ENCODE results near the gene NFAM1. TPM values are rescaled to one million over a fixed set of nuclear protein-coding genes. Genes with fewer than 3 reads are reported as not detected.

Gene NFAM1
- total and polyA plus RNA-seq, 2 experiments from 2014 or later, result not detected

DNA sequence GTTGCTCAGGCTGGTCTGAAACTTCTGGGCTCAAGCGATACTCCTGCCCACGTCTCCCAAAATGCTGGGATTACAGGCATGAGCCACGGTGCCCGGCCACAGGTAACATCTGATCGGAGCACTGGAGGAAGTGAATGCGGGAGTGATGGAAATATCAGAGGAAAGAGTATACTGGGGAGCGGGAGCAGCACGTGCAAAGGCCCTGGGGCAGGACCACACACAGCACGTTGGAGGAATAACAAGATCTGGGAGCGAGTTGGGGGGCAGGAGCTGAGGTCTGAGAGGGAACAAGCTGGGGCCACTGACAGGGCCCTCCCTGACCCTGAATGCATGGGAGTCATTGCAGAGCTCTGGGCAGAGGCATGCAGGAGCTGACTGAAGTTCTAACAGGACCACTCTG, 70.7 kb downstream of the NFAM1 start:
- Histone ChIP-seq H3K79me2 (ENCODE audit: insufficient read depth) (no peaks in the 10 kb centered on the region), H3K4me1 (ENCODE audit: insufficient read depth) (peaks cover 9% of the 10 kb centered on the region), H2AFZ (no peak overlapping the region), H3K4me3 (no peak overlapping the region), H3K9me2 (ENCODE audit: insufficient read depth) (no peaks in the 10 kb centered on the region), H4K20me1 (ENCODE audit: insufficient read depth) (no peaks in the 10 kb centered on the region), H3K27me3 (replicated peaks; ENCODE audit: insufficient read depth) (peaks cover 22% of the 10 kb centered on the region), H3F3A (ENCODE audit: insufficient read depth) (no peaks in the 10 kb centered on the region; the same call in 1 of the 2 replicates), H3K27ac (no peak overlapping the region), H3K4me2 (ENCODE audit: unreplicated experiment) (no peak overlapping the region), H3K9ac (no peak overlapping the region), H3K36me3 (ENCODE audit: low read depth) (no peaks in the 10 kb centered on the region), H3K9me3 (ENCODE audit: low read depth) (no peaks in the 10 kb centered on the region)
- no peak for DNase-seq
- in situ Hi-C loops (cut with MboI), result no loop called here
- 86 to 95% methylated on average over 10 of the region's 10 CpGs for WGBS, 2 experiments (ENCODE audit: low coverage in 1 of 2, low lambda C conversion rate in 2 of 2, missing lambda C conversion rate in 2 of 2)
- TF ChIP-seq EZH2phosphoT487 (IDR thresholded peaks at IDR 0.05; ENCODE audit: insufficient read depth, low read depth), result no peak

GRCh38 chr22:42360348-42360747, 71.9 kb downstream of the NFAM1 start:
- WGBS, 2 experiments (ENCODE audit: low coverage in 1 of 2, low lambda C conversion rate in 2 of 2, missing lambda C conversion rate in 2 of 2), result 74 to 75% methylated on average over 7 of the region's 7 CpGs
- H3K4me1 ChIP-seq (ENCODE audit: insufficient read depth), result peaks cover 9% of the 10 kb centered on the region
- no peaks in the 10 kb centered on the region for H3K9me2 ChIP-seq (ENCODE audit: insufficient read depth)
- no peaks in the 10 kb centered on the region; the same call in 1 of the 2 replicates for H3F3A ChIP-seq (ENCODE audit: insufficient read depth)
- no peak overlapping the region for H3K9ac ChIP-seq
- no peaks in the 10 kb centered on the region for H3K9me3 ChIP-seq (ENCODE audit: low read depth)
- in situ Hi-C loops (cut with MboI), result no loop called here
- no peak overlapping the region for H3K4me2 ChIP-seq (ENCODE audit: unreplicated experiment)
- no peak overlapping the region for H2AFZ ChIP-seq
- H3K4me3 ChIP-seq, result no peak overlapping the region
- no peak overlapping the region for H3K27ac ChIP-seq
- H3K27me3 ChIP-seq (replicated peaks; ENCODE audit: insufficient read depth), result peaks cover 15% of the 10 kb centered on the region
- TF ChIP-seq EZH2phosphoT487 (IDR thresholded peaks at IDR 0.05; ENCODE audit: insufficient read depth, low read depth) (no peak), EZH2 (IDR thresholded peaks at IDR 0.05; ENCODE audit: insufficient read depth, poor library complexity, severe bottlenecking) (no peak)
- H3K36me3 ChIP-seq (ENCODE audit: low read depth), result no peaks in the 10 kb centered on the region
- no peak for DNase-seq
- no peaks in the 10 kb centered on the region for H4K20me1 ChIP-seq (ENCODE audit: insufficient read depth)
- no peaks in the 10 kb centered on the region for H3K79me2 ChIP-seq (ENCODE audit: insufficient read depth)

DNA sequence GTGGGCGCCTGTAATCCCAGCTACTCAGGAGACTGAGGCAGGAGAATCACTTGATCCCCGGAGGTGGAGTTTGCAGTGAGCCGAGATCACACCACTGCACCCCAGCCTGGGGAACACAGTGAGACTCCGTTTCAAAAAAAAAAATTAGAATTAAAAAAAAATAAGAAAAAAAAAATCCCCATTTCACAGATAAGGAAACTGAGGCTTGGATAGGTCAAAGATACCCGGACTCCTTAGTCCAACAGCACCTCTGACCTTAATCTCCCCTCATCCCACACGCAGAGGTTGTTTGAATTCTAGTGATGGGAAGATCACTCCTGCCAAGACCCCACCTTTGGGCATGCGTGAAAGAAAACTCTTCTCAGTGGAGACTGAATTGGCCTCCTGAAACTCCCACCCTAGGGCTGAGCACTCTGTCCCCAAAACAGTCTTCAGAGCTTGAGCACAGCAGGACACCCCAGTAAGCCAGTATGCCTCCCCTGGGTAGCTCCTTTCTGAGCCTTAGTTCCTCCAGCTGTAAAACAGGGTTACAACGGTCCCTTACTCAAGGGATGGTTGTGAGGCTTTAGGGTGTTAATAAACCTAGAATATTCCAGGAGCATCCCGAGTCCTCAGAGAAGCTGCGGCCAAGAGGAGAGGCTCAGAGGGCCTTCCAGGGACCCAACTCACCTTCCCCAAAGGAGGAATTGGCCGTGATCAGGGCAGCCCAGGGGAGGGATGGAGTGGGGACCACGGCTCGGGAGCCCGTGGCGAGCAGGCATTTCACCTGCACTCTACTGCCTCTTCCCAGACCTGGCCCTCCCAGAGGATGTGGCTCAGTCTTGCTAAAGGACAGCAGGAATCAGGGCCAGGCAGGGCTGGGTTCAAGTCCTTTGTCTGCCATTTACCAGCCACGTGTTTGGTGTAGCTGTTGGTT, 73.3 kb downstream of the NFAM1 start:
- no peaks in the 10 kb centered on the region for H3K79me2 ChIP-seq (ENCODE audit: insufficient read depth)

GRCh38 chr22:42357634-42358296, 74.4 kb downstream of the NFAM1 start:
- no peaks in the 10 kb centered on the region for H3K36me3 ChIP-seq (ENCODE audit: low read depth)
- no peak for DNase-seq
- no peak overlapping the region for H2AFZ ChIP-seq
- no peaks in the 10 kb centered on the region for H3K9me2 ChIP-seq (ENCODE audit: insufficient read depth)
- no peak overlapping the region for H3K4me3 ChIP-seq
- no peak overlapping the region for H3K27ac ChIP-seq
- H3K9ac ChIP-seq, result no peak overlapping the region
- H3F3A ChIP-seq (ENCODE audit: insufficient read depth), result no peaks in the 10 kb centered on the region
- no peaks in the 10 kb centered on the region for H3K9me3 ChIP-seq (ENCODE audit: low read depth)
- in situ Hi-C loops (cut with MboI), result no loop called here
- no peak for TF ChIP-seq EZH2phosphoT487 (IDR thresholded peaks at IDR 0.05; ENCODE audit: insufficient read depth, low read depth)
- no peak for TF ChIP-seq EZH2 (IDR thresholded peaks at IDR 0.05; ENCODE audit: insufficient read depth, poor library complexity, severe bottlenecking)
- peaks cover 4% of the 10 kb centered on the region; the same call in 1 of the 2 replicates for H3K4me1 ChIP-seq (ENCODE audit: insufficient read depth)
- no peaks in the 10 kb centered on the region; the same call in 1 of the 2 replicates for H3K27me3 ChIP-seq (replicated peaks; ENCODE audit: insufficient read depth)
- H3K4me2 ChIP-seq (ENCODE audit: unreplicated experiment), result no peak overlapping the region
- WGBS, 2 experiments (ENCODE audit: low coverage in 1 of 2, low lambda C conversion rate in 2 of 2, missing lambda C conversion rate in 2 of 2), result 58 to 66% methylated on average over 8 of the region's 8 CpGs
- no peaks in the 10 kb centered on the region for H3K79me2 ChIP-seq (ENCODE audit: insufficient read depth)
- H4K20me1 ChIP-seq (ENCODE audit: insufficient read depth), result no peaks in the 10 kb centered on the region

More for the DNA sequence above, 73.3 kb downstream of the NFAM1 start:
- Histone ChIP-seq H3K9me3 (ENCODE audit: low read depth) (no peaks in the 10 kb centered on the region), H3K9ac (no peak overlapping the region), H3K4me2 (ENCODE audit: unreplicated experiment) (no peak overlapping the region), H3F3A (ENCODE audit: insufficient read depth) (no peaks in the 10 kb centered on the region), H3K36me3 (ENCODE audit: low read depth) (no peaks in the 10 kb centered on the region), H3K4me1 (ENCODE audit: insufficient read depth) (peaks cover 4% of the 10 kb centered on the region; the same call in 1 of the 2 replicates), H3K27ac (no peak overlapping the region), H3K27me3 (replicated peaks; ENCODE audit: insufficient read depth) (peaks cover under 1% of the 10 kb centered on the region; the same call in 1 of the 2 replicates), H3K4me3 (no peak overlapping the region), H4K20me1 (ENCODE audit: insufficient read depth) (no peaks in the 10 kb centered on the region), H2AFZ (no peak overlapping the region), H3K9me2 (ENCODE audit: insufficient read depth) (no peaks in the 10 kb centered on the region)
- no peak for DNase-seq
- in situ Hi-C loops (cut with MboI), result no loop called here
- TF ChIP-seq EZH2 (IDR thresholded peaks at IDR 0.05; ENCODE audit: insufficient read depth, poor library complexity, severe bottlenecking) (no peak), EZH2phosphoT487 (IDR thresholded peaks at IDR 0.05; ENCODE audit: insufficient read depth, low read depth) (no peak)
- WGBS, 2 experiments (ENCODE audit: low coverage in 1 of 2, low lambda C conversion rate in 2 of 2, missing lambda C conversion rate in 2 of 2), result 69 to 75% methylated on average over 16 of the region's 16 CpGs
